ENCODE results near the gene HEBP2.

The HEBP2 gene

DNA sequence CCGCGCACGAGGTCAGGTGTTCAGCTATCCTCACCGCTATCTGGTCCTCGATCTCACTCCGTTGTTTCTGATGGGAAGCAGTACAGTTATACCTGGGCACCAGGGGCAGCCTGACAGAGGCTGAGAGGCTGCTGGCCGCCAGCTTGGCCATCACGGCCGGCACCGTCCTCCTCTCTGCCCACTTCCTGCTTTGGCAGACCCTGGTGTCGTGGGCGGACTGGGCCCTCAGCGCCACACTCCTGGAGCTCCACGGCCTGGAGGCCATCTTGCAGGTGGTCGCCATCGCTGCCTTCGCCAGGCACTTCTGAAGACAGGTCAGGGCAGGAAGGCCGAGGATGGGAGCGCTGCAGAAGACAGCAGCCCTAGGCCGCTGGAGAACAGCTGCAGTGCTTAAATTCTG is 60.1 kb downstream of the HEBP2 start:
- TF ChIP-seq, protein P1, sequence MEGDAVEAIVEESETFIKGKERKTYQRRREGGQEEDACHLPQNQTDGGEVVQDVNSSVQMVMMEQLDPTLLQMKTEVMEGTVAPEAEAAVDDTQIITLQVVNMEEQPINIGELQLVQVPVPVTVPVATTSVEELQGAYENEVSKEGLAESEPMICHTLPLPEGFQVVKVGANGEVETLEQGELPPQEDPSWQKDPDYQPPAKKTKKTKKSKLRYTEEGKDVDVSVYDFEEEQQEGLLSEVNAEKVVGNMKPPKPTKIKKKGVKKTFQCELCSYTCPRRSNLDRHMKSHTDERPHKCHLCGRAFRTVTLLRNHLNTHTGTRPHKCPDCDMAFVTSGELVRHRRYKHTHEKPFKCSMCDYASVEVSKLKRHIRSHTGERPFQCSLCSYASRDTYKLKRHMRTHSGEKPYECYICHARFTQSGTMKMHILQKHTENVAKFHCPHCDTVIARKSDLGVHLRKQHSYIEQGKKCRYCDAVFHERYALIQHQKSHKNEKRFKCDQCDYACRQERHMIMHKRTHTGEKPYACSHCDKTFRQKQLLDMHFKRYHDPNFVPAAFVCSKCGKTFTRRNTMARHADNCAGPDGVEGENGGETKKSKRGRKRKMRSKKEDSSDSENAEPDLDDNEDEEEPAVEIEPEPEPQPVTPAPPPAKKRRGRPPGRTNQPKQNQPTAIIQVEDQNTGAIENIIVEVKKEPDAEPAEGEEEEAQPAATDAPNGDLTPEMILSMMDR (conservative IDR thresholded peaks at IDR 0.05; ENCODE audit: low read depth, low read length): no peak
- no peaks in the 10 kb centered on the region for H4K20me1 ChIP-seq (ENCODE audit: insufficient read depth)
- no peaks in the 10 kb centered on the region for H3K4me1 ChIP-seq (ENCODE audit: low read depth, poor library complexity, severe bottlenecking)
- H2AFZ ChIP-seq (ENCODE audit: low read depth): no peak overlapping the region
- H3K27me3 ChIP-seq (ENCODE audit: insufficient read depth, low read depth): no peaks in the 10 kb centered on the region
- H3K36me3 ChIP-seq (ENCODE audit: insufficient read depth): no peaks in the 10 kb centered on the region
- H3K4me2 ChIP-seq: no peak overlapping the region
- H3K4me3 ChIP-seq (IDR thresholded peaks at IDR 0.05; ENCODE audit: insufficient read depth, low read depth, low read length): no peak overlapping the region
- no peak overlapping the region for H3K9ac ChIP-seq
- H3K27ac ChIP-seq: no peak overlapping the region
- H3K79me2 ChIP-seq (ENCODE audit: insufficient read depth, low read depth): no peaks in the 10 kb centered on the region

DNA sequence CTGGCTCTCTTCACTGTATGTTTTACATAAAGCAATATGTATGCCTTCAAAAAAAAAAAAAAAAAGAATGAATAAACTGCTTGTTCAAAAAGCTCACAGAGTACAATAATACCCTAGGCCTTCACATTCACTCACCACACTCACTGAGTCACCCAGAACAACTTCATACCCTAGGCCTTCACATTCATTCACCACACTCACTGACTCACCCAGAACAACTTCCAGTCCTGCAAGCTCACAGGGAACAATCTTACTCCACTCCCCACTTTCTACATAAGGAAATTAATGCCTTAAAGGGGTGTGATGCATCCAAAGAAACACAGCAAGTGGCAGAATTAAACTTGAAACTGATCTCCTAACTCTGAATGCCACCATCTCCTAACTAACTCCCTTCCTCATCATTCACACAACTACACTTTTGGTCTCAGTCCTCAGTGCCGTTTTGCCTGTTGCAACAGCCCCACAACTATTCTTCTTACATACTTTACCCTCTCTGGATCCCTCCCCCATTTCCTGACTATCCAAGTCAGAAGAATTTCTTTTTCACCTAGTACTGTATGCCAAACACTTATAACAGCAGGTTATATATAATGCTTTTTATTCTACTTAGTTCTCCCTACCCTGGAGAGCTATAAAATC is 61.1 kb downstream of the HEBP2 start:
- no peaks in the 10 kb centered on the region for H3K79me2 ChIP-seq (ENCODE audit: insufficient read depth, low read depth)
- no peak overlapping the region for H3K4me3 ChIP-seq (IDR thresholded peaks at IDR 0.05; ENCODE audit: insufficient read depth, low read depth, low read length)
- no peaks in the 10 kb centered on the region for H3K36me3 ChIP-seq (ENCODE audit: insufficient read depth)
- TF ChIP-seq, protein P1 (conservative IDR thresholded peaks at IDR 0.05; ENCODE audit: low read depth, low read length): no peak
- no peaks in the 10 kb centered on the region for H3K27me3 ChIP-seq (ENCODE audit: insufficient read depth, low read depth)
- no peak overlapping the region for H3K4me2 ChIP-seq
- no peak overlapping the region for H3K27ac ChIP-seq
- no peak overlapping the region for H2AFZ ChIP-seq (ENCODE audit: low read depth)
- H3K9ac ChIP-seq: no peak overlapping the region
- H3K4me1 ChIP-seq (ENCODE audit: low read depth, poor library complexity, severe bottlenecking): no peaks in the 10 kb centered on the region
- H4K20me1 ChIP-seq (ENCODE audit: insufficient read depth): no peaks in the 10 kb centered on the region

DNA sequence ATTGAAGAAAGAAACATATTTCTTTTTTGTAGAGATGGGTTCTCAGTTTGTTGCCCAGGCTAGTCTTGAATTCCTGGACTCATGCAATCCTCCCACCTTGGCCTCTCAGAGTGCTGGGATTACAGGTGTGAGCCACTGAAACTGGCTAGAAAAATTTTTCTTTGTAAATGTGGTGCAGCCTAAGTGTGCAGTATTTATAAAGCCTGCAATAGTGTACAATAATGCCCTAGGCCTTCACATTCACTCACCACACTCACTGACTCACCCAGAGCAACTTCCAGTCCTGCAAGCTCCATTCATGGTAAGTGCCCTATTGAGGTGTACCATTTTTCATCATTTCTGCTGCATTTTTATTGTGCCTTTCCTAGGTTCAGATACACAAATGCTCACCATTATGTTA is 63.9 kb downstream of the HEBP2 start:
- H3K36me3 ChIP-seq (ENCODE audit: insufficient read depth): no peaks in the 10 kb centered on the region
- H3K79me2 ChIP-seq (ENCODE audit: insufficient read depth, low read depth): no peaks in the 10 kb centered on the region
- H3K4me2 ChIP-seq: no peak overlapping the region
- no peaks in the 10 kb centered on the region for H4K20me1 ChIP-seq (ENCODE audit: insufficient read depth)
- no peak overlapping the region for H3K4me3 ChIP-seq (IDR thresholded peaks at IDR 0.05; ENCODE audit: insufficient read depth, low read depth, low read length)
- H3K27ac ChIP-seq: no peak overlapping the region
- no peak overlapping the region for H2AFZ ChIP-seq (ENCODE audit: low read depth)
- H3K27me3 ChIP-seq (ENCODE audit: insufficient read depth, low read depth): no peaks in the 10 kb centered on the region
- TF ChIP-seq, protein P1 (conservative IDR thresholded peaks at IDR 0.05; ENCODE audit: low read depth, low read length): no peak
- H3K9ac ChIP-seq: no peak overlapping the region
- no peaks in the 10 kb centered on the region for H3K4me1 ChIP-seq (ENCODE audit: low read depth, poor library complexity, severe bottlenecking)

DNA sequence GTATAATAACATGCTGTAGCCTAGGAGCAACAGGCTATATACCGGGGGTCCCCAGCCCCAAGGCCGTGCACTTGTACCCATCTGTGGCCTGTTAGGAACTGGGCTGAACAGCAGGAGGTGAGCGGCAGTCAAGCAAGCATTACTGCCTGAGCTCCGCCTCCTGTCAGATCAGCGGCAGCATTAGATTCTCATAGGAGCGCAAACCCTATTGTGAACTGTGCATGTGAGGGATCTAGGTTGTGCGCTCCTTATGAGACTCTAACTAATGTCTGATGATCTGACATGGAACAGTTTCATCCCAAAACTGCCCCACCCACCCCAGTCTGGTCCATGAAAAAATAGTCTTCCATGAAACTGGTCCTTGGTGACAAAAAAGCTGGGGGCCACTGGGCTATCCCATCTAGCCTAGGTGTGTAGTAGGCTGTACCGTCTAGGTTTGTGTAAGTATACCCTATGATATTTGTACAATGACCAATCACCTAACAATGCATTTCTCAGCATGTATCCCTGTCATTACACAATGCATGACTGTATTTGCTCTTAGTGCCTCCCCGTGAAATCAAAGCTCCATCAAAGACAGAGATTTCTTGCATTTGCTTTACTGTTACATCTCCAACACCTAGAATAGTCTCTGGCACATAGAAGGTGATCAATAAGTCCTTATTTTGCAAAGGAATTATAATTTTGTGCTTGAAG is 64.4 kb downstream of the HEBP2 start:
- TF ChIP-seq, protein P1 (conservative IDR thresholded peaks at IDR 0.05; ENCODE audit: low read depth, low read length): no peak
- Histone ChIP-seq H3K27ac (no peak overlapping the region), H3K27me3 (ENCODE audit: insufficient read depth, low read depth) (no peaks in the 10 kb centered on the region), H3K36me3 (ENCODE audit: insufficient read depth) (no peaks in the 10 kb centered on the region), H3K9ac (no peak overlapping the region), H3K4me2 (no peak overlapping the region), H3K4me3 (IDR thresholded peaks at IDR 0.05; ENCODE audit: insufficient read depth, low read depth, low read length) (no peak overlapping the region), H2AFZ (ENCODE audit: low read depth) (no peak overlapping the region), H4K20me1 (ENCODE audit: insufficient read depth) (no peaks in the 10 kb centered on the region), H3K4me1 (ENCODE audit: low read depth, poor library complexity, severe bottlenecking) (no peaks in the 10 kb centered on the region), H3K79me2 (ENCODE audit: insufficient read depth, low read depth) (no peaks in the 10 kb centered on the region)
